Stimulated activated naive CD8-positive, alpha-beta T cell treated with anti-CD3 and anti-CD28 coated beads, Interleukin-15, Interleukin-2, amounts not matched to agents 100 U/mL and 50 U/mL, for 24 hours (primary cell): Measurements from ENCODE around the gene BAD.
A peak's percentile ranks its signal among the peaks of the same experiment; 100 is the strongest.
"Not testable (repeated sequence)": the region's sequence is repeated elsewhere in the genome, so short reads cannot be mapped to it uniquely, and the experiment has no call there.

Experiments
- ATAC-seq: fragments of 150-1000 bp; cut with Tn5 transposase; one replicate; pipeline ENCODE4 v1.10.0; 2021
- DNase-seq: peaks from one replicate; pipeline ENCODE4 v3.0.0; 2021

The BAD gene

DNA sequence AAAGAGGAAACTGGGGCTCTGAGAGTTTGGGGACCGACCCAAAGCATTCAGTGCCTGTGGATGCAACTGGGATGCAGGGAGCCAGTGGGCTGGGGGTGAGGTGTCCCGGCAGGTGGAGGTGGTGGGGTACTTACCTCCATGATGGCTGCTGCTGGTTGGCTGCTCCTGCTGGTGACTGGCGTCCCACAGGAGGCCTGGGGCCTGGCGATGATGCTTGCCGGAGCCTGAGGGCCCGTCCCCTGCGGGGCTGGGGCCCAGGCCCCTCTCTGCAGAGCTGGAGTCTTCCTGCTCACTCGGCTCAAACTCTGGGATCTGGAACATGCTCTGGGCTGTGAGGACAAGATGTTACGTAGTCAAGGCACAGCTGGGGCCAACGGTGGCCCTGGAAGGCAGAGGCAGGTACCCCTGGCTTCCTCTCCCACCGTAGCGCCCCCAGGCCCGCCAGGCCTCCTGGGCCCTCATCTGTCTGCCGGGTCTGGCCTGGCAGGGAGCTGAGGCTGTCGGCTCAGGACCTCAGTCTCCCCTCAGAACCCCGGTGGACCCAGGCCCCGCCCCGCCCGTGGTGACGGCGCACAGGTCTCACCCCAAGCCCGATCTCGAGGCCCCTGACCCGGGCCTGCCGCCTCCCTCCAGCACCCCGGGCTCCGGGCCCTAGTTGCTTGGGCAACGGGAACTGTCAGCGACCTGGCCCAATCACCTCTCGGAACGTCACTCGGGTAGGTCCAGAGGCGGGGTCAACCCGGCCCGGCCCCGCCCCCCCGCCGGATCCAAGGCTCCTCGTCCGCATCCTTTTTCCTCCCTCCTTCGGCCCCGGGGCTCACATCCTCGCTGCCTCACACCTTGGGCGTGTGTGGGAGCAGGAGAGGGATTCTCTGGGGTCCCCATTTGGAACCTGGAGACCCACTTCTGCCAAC is at the start of gene BAD:
Gene BAD, minus strand, starts transcription at position 618 of the 914 bp plus-strand sequence. Its CDS starts 297 bp downstream, at position 321.
- ATAC-seq (peak; percentile 93), DNase-seq (peak; percentile 95)

DNA sequence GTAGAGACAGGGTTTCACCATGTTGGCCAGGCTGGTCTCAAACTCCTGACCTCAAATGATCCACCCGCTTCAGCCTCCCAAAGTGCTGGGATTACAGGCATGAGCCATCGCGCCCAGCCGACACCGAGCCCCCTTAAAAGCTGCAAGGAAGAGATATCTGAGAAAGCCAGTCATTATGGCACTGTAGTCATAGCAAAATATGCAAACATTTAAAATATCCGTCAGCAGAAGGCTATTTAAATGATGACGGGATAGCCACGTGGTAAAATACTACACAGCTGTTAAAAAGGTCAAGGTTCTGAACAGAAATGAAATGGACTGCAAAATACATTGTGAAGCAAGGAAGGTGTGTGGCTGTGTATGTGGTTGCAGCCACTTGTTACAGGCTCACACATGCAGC is 49.1 kb upstream of the BAD start:
- ATAC-seq: no peak

DNA sequence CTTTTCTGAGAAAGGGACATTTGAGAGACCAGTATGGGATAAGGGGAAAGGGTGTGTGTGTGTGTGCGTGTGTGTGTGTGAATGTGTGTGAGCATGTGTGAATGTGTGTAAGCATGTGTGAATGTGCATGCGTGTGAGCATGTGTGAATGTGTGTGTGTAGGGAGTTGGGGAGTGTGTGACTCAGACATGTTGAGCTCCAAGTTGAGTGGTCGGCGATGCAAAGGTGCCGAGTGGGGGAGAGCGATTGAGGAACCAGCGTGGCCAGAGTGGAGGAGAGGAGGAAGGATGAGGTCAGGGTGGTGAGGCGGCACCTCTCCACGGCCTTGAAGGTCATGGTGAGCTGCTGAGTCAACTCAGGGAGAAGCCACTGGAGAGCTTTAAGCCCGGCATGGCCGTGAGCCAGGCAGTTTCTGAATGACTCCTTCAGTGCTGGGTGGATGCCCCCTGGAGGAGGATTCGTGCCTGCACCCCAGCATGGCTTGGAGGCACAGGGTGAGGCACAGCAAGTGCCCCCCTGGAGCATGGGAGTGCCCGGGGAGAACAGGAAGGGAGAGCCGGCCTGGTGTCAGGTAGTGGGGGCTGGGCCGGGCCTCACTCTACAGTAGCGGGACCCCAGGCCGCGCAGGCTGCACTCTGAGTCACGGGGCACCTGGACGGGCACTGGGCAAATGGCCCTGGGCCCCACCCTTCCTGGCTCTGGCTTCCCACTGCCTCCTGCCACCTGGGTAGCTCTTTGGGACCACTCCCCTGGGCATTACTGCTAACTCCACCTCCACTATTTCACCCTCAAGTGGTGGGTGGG is 47.3 kb upstream of the BAD start:
- ATAC-seq: peak; percentile 82
- peak; percentile 90 for DNase-seq

More for the DNA sequence above, 49.1 kb upstream of the BAD start:
- DNase-seq: no peak

DNA sequence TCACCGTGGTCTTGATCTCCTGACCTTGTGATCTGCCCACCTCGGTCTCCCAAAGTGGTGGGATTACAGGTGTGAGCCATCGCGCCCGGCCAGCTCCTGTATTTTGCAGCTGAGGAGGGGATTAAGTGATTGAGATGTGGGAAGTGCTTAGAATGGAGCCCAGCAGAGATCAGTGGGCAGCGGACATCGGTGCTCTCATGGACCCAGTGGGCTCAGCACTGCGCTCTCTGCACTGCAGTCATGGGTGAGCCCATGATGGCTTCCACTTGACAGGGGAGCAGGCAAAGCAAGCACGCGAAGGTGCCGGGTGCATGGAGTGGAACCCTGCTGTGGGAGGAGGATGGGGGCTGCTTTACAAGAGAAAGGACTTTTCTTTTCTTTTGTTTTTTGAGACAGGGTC is 46.4 kb upstream of the BAD start:
- DNase-seq (no peak), ATAC-seq (no peak)

DNA sequence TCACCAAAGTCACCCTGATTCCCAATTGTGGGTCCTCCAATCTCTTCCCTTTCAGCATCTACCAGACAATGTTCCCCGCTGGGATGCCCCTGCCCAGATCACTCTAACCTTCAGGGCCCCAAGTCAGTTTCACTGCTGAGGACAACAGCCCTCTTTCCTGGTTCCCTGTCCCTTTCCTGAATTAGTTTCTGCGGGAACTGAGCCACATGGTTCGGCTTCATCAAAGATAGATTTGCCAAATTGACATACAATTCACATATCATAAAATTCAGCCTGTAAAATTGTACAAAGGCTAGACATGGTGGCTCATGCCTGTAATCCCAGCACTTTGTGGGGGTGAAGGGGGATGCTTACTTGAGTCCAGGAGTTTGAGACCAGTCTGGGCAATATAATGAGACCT is 43.5 kb upstream of the BAD start:
- DNase-seq (no peak), ATAC-seq (no peak)

DNA sequence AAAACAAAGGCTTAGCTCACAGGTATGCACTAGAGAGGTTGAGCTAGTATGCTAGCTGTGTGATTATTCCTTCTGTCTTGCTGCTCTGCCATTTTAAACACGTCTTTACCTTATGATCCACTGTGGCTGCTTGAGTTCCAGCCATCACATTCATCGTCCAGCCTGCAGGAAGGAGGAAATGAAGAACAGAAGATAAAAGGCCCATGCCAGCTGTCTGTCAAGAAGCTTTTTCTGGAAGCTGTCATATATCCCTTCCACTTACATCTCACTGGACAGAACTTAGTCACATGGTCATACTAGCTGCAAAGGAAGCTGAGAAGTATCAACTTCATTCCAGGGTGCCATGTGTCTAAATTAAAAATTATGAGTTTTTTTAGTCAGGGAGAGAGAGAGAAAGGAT is 42.9 kb upstream of the BAD start:
- ATAC-seq: no peak
- no peak for DNase-seq

DNA sequence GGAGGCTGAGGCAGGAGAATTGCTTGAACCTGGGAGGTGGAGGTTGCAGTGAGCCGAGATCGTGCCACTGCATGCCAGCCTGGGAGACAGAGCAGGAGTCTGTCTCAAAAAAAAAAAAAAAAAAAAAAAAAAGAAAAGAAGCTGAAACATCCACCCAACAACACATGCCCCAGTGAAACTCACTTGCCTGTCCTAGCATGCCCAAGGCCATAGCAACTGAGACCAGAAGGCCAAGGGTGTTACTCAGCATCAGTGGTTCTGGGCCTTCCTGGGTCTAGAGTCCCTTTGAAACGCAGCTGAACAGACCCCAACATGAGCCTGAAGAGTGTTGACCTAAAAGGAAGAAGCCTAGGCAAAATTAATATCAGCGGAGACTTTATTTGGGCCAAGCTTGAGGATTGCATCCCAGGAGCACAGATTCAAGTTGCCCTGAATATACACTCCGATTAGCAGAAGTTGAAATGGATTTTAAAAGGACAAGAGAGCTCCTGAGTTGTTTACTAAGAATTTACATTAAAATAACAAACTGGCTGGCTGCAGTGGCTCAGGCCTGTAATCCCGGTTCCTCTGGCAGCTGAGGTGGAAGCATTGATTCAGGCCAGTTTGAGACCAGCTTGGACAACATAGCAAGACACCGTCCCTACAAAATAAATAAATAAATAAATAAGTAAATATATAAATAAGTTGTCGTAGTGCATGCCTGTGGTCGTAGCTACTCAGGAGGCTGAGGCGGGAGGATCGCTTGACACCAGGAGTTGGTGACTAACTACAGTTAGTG is 40.4 kb upstream of the BAD start:
- DNase-seq: no peak
- no peak for ATAC-seq

DNA sequence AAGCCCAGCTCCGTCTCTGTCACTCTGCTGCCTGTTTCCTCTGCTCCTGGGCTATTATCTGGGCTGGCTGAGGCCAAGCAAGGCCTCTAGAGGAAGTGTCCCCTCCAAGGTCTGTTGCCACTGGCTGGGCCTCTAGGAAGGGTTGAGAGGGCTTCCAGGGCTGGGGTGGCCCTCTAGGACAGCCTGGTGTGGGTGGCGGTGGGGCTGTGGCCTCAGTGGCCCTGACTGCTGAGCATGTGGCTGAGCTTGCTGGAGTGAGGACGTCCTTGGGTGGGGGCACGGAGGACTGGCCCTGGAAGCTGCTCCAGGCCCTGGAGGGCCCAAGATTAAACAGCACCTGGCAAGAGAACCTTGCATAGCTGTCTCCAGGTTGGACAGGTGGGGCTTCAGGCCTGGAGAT is 39.5 kb upstream of the BAD start:
- DNase-seq, ATAC-seq: not testable (repeated sequence)

DNA sequence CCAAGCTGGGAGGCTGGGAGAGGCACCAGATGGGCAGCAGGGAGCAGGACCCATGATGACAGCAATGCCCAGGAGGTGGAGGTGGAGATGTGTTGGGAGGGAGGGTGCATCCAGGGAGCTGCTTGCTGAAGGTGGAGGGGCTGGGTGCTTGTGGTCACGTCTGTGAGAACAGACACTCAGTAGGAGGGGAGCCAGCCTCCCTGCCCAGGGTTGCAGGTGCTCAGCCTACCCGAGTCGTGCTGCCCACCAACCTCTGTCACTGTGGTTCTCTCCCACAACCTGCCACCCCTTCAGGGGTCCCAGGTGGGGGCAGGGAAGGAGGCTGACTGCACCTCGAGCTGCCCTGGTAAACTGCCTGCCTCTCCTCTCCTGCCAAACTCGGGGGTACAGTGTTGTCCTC is 38.9 kb upstream of the BAD start:
- DNase-seq: no peak
- ATAC-seq: no peak

DNA sequence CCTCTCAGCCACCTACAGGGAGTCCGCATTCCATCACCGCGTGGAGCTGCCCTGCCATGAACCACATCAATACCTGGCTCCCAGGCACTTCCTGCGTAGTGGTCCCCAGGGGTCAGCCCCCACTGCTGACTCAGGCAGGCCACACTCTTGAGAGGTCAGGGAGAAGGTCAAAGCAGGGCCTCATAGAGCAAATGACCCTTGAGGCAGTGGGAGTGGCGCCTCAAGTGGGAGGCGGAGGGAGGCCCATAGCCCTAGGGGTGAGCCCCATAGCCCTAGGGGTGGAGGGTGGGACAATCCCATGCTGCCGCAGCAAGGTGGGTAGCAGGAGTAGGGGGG is 38.4 kb upstream of the BAD start:
- ATAC-seq (no peak), DNase-seq (no peak)

DNA sequence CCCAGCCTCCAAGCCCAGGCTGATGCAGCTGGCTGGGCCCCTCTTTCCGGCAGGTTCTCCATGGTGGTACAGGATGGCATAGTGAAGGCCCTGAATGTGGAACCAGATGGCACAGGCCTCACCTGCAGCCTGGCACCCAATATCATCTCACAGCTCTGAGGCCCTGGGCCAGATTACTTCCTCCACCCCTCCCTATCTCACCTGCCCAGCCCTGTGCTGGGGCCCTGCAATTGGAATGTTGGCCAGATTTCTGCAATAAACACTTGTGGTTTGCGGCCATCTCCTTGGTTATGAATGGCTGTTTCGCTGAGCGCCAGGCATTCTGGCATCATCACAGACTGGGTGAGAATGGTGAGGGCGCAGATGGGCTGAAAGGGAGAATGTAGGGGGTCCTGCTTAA is 37.1 kb upstream of the BAD start:
- ATAC-seq (no peak), DNase-seq (no peak)

DNA sequence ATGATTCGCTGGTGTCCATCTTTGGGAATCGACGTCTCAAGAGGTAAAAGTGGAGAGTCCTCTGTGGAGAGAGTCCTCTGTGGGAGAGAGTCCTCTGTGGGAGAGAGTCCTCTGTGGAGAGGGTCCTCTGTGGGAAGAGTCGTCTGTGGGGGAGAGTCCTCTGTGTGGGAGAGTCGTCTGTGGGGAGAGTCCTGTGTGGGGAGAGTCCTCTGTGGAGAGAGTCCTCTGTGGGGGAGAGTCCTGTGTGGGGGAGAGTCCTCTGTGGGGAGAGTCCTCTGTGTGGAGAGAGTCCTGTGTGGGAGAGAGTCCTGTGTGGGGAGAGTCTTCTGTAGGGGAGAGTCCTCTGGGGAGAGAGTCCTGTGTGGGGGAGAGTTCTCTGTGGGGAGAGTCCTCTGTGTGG is 36.6 kb upstream of the BAD start:
- no peak for ATAC-seq
- no peak for DNase-seq

DNA sequence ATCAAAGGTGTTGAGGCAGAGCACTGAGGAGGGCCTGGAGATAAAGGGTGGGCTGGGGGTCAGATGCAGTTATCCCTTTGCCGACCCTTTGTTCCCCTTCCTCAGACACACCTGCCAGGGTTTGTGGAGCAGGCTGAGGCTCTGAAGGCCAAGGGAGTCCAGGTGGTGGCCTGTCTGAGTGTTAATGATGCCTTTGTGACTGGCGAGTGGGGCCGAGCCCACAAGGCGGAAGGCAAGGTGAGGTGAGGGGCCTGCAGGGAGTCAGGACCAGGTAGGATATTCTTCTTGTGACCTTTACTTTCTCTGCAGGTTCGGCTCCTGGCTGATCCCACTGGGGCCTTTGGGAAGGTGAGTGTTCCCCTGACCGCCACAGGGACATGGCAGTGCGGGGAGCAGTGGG is 36.1 kb upstream of the BAD start:
- ATAC-seq (no peak), DNase-seq (no peak)

DNA sequence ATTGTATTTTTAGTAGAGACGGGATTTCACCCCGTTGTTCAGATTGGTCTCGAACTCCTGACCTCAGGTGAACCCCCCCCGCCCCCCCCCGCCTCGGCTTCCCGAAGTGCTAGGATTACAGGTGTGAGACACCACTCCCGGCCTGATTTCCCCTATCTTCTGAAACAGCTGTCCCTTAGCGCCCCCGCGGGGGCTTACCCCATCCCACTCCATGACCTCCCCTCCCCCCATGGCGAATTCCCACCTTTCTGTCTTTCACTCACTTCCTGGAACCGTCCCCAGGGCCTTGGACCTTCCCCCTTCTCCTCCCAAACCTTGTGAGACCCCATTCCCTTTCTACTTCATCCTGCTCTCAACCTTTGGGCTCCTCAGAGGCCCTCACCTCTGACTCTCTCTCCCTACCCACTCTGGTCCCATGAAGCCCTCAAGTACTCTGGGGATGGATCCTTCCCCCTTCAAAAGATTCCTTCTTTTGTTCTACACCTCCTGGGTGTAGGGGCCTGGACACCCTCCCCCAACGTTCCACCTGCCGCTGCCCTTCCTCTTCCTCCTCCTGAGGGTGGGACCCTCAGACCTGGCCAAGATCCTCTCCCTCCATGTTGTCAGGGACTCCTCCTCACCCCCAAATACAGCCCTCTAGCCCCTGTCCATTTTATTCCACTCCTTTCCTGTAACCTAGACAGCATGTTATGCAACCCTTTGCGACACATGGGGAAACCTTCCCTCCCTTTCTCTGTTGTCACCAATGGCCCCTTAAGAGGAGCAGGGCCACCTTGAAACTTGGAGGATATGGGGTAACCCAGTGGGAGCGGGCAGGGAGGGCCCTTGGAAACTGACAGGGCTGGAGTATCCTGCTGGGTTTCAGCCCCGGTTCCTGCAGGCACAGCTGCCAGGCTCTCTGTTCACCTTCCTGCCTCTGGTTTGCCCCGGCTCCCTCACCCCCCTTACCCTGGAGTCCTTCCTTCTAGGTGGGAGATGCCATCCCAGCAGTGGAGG is 34.6 kb upstream of the BAD start:
- ATAC-seq: no peak
- DNase-seq: no peak

DNA sequence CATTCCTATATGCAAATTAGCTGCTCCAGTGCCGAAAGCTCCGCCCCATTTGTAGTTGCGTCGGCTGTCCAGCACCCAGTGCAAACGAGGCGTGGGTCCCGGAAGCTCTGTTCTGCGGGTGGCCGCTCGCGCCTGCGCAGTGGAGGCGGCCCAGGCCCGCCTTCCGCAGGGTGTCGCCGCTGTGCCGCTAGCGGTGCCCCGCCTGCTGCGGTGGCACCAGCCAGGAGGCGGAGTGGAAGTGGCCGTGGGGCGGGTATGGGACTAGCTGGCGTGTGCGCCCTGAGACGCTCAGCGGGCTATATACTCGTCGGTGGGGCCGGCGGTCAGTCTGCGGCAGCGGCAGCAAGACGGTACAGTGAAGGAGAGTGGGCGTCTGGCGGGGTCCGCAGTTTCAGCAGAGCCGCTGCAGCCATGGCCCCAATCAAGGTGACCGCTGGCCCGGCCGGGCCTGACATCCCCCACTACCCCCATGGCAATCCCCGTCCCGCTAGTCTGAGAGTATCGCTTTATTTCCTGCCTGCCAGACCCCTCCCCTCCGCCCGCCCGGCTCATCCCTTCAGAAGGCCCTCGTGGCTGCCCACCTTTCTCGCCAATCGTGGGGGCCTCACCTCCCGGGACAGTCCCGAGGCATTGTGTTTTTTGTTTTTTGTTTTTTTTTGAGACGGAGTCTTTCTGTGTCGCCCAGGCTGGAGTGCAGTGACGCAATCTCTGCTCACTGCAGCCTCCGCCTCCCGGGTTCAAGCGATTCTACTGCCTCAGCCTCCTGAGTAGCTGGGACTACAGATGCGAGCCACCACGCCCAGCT is 33.7 kb upstream of the BAD start, which contains the start of gene PRDX5:
Gene PRDX5, plus strand, starts transcription at position 161 of the 805 bp plus-strand sequence. Its CDS starts 95 bp downstream, at position 256.
- DNase-seq: peak; percentile 96
- ATAC-seq: peak; percentile 80

DNA sequence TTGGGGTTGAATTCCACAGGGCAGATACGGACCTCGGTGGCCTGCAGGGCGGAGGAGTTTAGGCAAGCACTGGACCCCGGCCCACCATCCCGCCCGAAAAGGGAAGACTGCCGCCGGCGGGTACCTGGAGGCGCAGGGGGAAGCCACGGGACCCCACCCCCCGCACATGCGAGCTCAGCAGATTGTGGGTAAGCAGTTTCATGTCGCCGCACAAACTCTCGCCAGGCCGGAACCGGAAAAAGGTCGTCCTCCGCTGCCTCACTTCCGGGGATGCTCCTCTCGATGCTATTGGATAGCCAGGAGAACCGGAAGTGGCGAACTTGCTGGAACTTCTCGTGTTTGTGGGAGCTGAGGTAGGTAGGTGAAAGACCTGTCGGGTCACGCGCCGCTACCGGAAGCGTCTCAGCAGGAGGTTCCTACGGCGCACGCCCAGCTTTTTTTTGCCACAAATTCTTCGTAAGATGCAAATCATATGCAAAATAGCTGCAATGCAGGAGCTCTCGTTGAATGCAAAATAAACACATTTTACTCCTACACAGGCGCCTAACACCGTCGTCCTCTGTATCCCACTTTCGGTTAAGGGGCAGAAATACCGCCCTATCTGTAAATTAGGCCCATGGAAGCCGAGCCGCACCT is 33.0 kb upstream of the BAD start, which contains the start of gene TRMT112:
Gene TRMT112, minus strand, starts transcription at position 235 of the 636 bp plus-strand sequence. Its CDS starts 33 bp downstream, at position 202.
- ATAC-seq (peak; percentile 76), DNase-seq (peak; percentile 95)

DNA sequence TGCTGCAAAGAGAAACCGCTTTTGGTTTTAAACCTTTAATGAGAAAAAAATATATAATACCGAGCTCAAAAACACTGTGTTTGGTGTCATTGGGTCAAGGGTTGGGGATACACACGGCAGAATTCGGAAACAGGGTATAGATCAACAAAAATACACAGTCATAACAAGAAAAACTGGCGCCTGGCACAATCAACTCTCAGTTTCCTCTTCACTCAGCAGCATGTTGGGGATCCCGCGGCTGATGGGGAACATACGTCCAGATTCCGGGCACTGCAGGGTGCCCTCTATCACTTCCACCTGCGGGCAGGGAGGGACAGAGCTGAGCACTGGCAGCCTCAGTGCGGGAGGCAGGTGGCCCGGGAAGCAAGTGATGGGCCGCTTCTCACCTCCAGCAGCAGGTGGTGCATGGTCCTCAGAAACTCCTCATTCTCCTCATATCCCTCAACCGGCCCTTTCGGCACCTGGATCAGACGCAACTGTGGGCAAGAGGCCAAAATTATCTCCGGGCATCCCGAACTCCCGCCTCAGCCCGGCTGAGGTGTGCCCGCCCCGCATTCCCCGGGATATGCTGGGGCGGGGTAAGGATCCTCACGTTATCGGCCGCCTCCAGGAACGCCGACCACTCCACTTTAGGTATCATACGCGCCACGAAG is 32.3 kb upstream of the BAD start:
- ATAC-seq (no peak), DNase-seq (peak; percentile 39)

DNA sequence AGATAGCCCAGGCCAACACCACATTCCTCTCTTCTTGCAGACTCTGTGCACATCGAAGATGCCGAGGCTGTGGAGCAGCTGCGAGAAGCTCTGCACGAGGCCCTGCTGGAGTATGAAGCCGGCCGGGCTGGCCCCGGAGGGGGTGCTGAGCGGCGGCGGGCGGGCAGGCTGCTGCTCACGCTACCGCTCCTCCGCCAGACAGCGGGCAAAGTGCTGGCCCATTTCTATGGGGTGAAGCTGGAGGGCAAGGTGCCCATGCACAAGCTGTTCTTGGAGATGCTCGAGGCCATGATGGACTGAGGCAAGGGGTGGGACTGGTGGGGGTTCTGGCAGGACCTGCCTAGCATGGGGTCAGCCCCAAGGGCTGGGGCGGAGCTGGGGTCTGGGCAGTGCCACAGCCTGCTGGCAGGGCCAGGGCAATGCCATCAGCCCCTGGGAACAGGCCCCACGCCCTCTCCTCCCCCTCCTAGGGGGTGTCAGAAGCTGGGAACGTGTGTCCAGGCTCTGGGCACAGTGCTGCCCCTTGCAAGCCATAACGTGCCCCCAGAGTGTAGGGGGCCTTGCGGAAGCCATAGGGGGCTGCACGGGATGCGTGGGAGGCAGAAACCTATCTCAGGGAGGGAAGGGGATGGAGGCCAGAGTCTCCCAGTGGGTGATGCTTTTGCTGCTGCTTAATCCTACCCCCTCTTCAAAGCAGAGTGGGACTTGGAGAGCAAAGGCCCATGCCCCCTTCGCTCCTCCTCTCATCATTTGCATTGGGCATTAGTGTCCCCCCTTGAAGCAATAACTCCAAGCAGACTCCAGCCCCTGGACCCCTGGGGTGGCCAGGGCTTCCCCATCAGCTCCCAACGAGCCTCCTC is 31.4 kb upstream of the BAD start:
- not testable (repeated sequence) for DNase-seq, ATAC-seq
